ENCODE data around the gene TSPEAR. TPM values are rescaled to one million over a fixed set of nuclear protein-coding genes. Genes with fewer than 3 reads are reported as not detected.

The TSPEAR gene
- total and polyA plus RNA-seq, 9 of the 15 experiments (the other 6 are each of a cell fraction or from before 2014, with no cell fraction given): not detected

GRCh38 chr21:44494956-44495355 is 216.4 kb downstream of the TSPEAR start:
- in situ Hi-C loops (cut with MboI): no loop called here
- POLR2A ChIA-PET: interaction anchor here (0.6 to 1.5 kb wide), 3 partner anchors 11 to 54 kb away, joined by 3 to 4 read pairs (median 3); no protein-coding TSS in a partner anchor

GRCh38 chr21:44494418-44494817 is 217.0 kb downstream of the TSPEAR start:
- ATAC-seq (no peak), FAIRE-seq (no peak), DNase-seq (ENCODE audit: extremely low read depth in 1 of 4, low spot score in 3 of 4) (no peak)
- no peak overlapping the region for H2AFZ ChIP-seq (ENCODE audit: low read depth, low read length)
- H3K79me2 ChIP-seq (ENCODE audit: control insufficient read depth, insufficient read depth, low read length): no peaks in the 10 kb centered on the region
- CTCF ChIA-PET (ENCODE audit: low intra/inter-chr PET ratio): no interaction called here
- POLR2A ChIA-PET: interaction anchor here (1.1 to 1.5 kb wide), 3 partner anchors 8 to 20 kb away, joined by 3 to 4 read pairs (median 3); no protein-coding TSS in a partner anchor
- in situ Hi-C loops (cut with MboI): no loop called here
- intact Hi-C loops (cut with micrococcal nuclease): no loop called here
- peaks cover 59 to 81% of the 10 kb centered on the region in 2 experiments for H3K27me3 ChIP-seq (ENCODE audit: control insufficient read depth in 2 of 2, insufficient read depth in 2 of 2, low read length in 2 of 2)
- no peak overlapping the region for H3K9ac ChIP-seq (ENCODE audit: insufficient read depth in 1 of 2, low read depth in 2 of 2, low read length in 2 of 2)
- H3K36me3 ChIP-seq (ENCODE audit: control insufficient read depth, insufficient read depth, low read length): no peaks in the 10 kb centered on the region
- WGBS (ENCODE audit: insufficient coverage, low coverage, missing lambda C conversion rate): 3% methylated on average over 17 of the region's 17 CpGs
- peaks cover 0 to 6% of the 10 kb centered on the region in 2 experiments; a peak in 2 of 5 replicates for H3K4me1 ChIP-seq (replicated peaks in 1 of 2; ENCODE audit: control insufficient read depth in 2 of 2, insufficient read depth in 2 of 2, low read length in 2 of 2)
- no peak overlapping the region for H3K27ac ChIP-seq (ENCODE audit: extremely low read depth, low read depth, low read length)
- H3K4me2 ChIP-seq (ENCODE audit: insufficient read depth, low read length): no peak overlapping the region
- no peak overlapping the region for H3K4me3 ChIP-seq
- H3K9me1 ChIP-seq (ENCODE audit: control insufficient read depth, insufficient read depth, low read length): no peaks in the 10 kb centered on the region
- BruUV-seq (replicated peaks): no TSS peak
- H4K20me1 ChIP-seq (replicated peaks; ENCODE audit: control insufficient read depth, insufficient read depth, low read length): no peaks in the 10 kb centered on the region; the same call in 1 of the 2 replicates
- H3K9me3 ChIP-seq (replicated peaks; ENCODE audit: control insufficient read depth, insufficient read depth, low read depth, low read length): no peaks in the 10 kb centered on the region
- TF ChIP-seq ZFPM2 (CRISPR knock-in tag; IDR thresholded peaks at IDR 0.05): no peak
- TF ChIP-seq E2F1 (CRISPR knock-in tag; IDR thresholded peaks at IDR 0.05): no peak
- TF ChIP-seq RERE (CRISPR knock-in tag; IDR thresholded peaks at IDR 0.05; ENCODE audit: borderline replicate concordance): no peak
- TF ChIP-seq PKNOX1 (IDR thresholded peaks at IDR 0.05): no peak
- no peak for TF ChIP-seq FUS (optimal IDR thresholded peaks at IDR 0.05; ENCODE audit: low read depth, low read length)

More at GRCh38 chr21:44494956-44495355, 216.4 kb downstream of the TSPEAR start:
- WGBS (ENCODE audit: insufficient coverage, low coverage, missing lambda C conversion rate): 2% methylated on average over 13 of the region's 13 CpGs
- Histone ChIP-seq H3K4me2 (ENCODE audit: insufficient read depth, low read length) (no peak overlapping the region), H3K4me1 (replicated peaks in 1 of 2; ENCODE audit: control insufficient read depth in 2 of 2, insufficient read depth in 2 of 2, low read length in 2 of 2) (peaks cover 0 to 11% of the 10 kb centered on the region in 2 experiments; a peak in 2 of 5 replicates), H3K9me1 (ENCODE audit: control insufficient read depth, insufficient read depth, low read length) (no peaks in the 10 kb centered on the region), H4K20me1 (replicated peaks; ENCODE audit: control insufficient read depth, insufficient read depth, low read length) (no peaks in the 10 kb centered on the region; the same call in 1 of the 2 replicates), H3K27me3 (ENCODE audit: control insufficient read depth in 2 of 2, insufficient read depth in 2 of 2, low read length in 2 of 2) (peaks cover 65 to 87% of the 10 kb centered on the region in 2 experiments), H3K9ac (ENCODE audit: insufficient read depth in 1 of 2, low read depth in 2 of 2, low read length in 2 of 2) (no peak overlapping the region), H3K4me3 (no peak overlapping the region), H2AFZ (ENCODE audit: low read depth, low read length) (no peak overlapping the region), H3K9me3 (replicated peaks; ENCODE audit: control insufficient read depth, insufficient read depth, low read depth, low read length) (no peaks in the 10 kb centered on the region), H3K79me2 (ENCODE audit: control insufficient read depth, insufficient read depth, low read length) (no peaks in the 10 kb centered on the region), H3K27ac (ENCODE audit: extremely low read depth, low read depth, low read length) (no peak overlapping the region), H3K36me3 (ENCODE audit: control insufficient read depth, insufficient read depth, low read length) (no peaks in the 10 kb centered on the region)
- no TSS peak for BruUV-seq (replicated peaks)
- no peak for ATAC-seq
- intact Hi-C loops (cut with micrococcal nuclease): no loop called here
- no peak for FAIRE-seq
- TF ChIP-seq ZNF3 (CRISPR knock-in tag; IDR thresholded peaks at IDR 0.05): no peak
- no peak for TF ChIP-seq ZNF184 (CRISPR knock-in tag; IDR thresholded peaks at IDR 0.05)
- TF ChIP-seq PCBP2 (IDR thresholded peaks at IDR 0.05; ENCODE audit: low read depth, low read length, poor library complexity, severe bottlenecking): no peak
- TF ChIP-seq KLF6 (CRISPR knock-in tag; IDR thresholded peaks at IDR 0.05; ENCODE audit: borderline replicate concordance): no peak
- CTCF ChIA-PET (ENCODE audit: low intra/inter-chr PET ratio): no interaction called here
- no peak for DNase-seq (ENCODE audit: extremely low read depth in 1 of 4, low spot score in 3 of 4)
